ENCODE data around the gene CRELD2. TPM values are rescaled to one million over a fixed set of nuclear protein-coding genes. Genes with fewer than 3 reads are reported as not detected.
A peak's percentile ranks its signal among the peaks of the same experiment; 100 is the strongest.

Gene CRELD2
- total and polyA plus RNA-seq, 2 of the 13 experiments (the other 11 are each of a cell fraction or from before 2014, with no cell fraction given) = 17.2 to 44.7 TPM

DNA sequence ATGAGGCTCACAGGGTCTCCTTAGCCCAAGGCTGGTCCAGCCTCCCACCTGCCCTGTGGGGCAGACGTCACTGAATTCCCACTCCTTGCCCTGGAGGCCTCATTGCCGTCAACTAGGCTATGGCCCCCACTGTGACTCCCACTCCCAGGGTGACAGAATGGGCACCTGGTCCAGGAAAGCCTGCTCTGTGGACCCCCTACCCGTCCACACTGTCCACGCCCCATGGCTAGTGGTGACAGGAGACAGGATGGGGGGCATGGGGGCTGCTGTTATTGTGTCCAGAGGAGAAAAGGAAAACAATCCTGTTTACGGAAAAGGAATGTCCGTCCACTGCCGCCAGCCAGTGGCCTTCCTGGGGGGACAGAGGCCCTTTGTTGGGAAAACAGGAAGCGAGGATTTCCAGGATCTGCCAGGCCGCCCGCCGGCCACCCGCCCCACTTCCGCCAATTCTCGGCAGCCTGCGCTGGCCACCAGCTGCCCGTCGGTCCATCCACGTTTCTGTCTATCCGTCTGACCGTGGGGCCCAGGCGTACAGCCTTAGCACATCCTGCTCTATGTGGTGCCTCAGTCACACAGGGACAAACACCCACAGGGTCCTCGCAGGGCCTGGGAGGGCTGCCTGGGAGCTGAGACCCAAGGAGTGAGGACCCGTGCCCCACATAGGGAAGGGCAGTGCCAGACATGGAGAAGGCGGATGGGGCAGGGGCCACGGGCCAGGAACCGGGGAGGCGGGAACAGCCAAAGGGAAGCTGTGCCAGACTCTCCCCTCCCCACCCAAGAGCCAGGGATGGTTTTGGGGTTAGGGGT lies 19.5 kb downstream of the CRELD2 start (continued):
- TF ChIP-seq ZNF615 (CRISPR knock-in tag; IDR thresholded peaks at IDR 0.05; ENCODE audit: borderline replicate concordance) = no peak
- TF ChIP-seq PHF5A (CRISPR knock-in tag; IDR thresholded peaks at IDR 0.05; ENCODE audit: low read depth, unreplicated experiment) = no peak
- peak; percentile 49 for TF ChIP-seq ISL2 (CRISPR knock-in tag; IDR thresholded peaks at IDR 0.05)
- peak; percentile 69 for TF ChIP-seq ZNF777 (CRISPR knock-in tag; IDR thresholded peaks at IDR 0.05)
- no peak for TF ChIP-seq ZSCAN20 (CRISPR knock-in tag; IDR thresholded peaks at IDR 0.05; ENCODE audit: borderline replicate concordance)
- TF ChIP-seq, protein P1, sequence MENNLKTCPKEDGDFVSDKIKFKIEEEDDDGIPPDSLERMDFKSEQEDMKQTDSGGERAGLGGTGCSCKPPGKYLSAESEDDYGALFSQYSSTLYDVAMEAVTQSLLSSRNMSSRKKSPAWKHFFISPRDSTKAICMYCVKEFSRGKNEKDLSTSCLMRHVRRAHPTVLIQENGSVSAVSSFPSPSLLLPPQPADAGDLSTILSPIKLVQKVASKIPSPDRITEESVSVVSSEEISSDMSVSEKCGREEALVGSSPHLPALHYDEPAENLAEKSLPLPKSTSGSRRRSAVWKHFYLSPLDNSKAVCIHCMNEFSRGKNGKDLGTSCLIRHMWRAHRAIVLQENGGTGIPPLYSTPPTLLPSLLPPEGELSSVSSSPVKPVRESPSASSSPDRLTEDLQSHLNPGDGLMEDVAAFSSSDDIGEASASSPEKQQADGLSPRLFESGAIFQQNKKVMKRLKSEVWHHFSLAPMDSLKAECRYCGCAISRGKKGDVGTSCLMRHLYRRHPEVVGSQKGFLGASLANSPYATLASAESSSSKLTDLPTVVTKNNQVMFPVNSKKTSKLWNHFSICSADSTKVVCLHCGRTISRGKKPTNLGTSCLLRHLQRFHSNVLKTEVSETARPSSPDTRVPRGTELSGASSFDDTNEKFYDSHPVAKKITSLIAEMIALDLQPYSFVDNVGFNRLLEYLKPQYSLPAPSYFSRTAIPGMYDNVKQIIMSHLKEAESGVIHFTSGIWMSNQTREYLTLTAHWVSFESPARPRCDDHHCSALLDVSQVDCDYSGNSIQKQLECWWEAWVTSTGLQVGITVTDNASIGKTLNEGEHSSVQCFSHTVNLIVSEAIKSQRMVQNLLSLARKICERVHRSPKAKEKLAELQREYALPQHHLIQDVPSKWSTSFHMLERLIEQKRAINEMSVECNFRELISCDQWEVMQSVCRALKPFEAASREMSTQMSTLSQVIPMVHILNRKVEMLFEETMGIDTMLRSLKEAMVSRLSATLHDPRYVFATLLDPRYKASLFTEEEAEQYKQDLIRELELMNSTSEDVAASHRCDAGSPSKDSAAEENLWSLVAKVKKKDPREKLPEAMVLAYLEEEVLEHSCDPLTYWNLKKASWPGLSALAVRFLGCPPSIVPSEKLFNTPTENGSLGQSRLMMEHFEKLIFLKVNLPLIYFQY (CRISPR knock-in tag; IDR thresholded peaks at IDR 0.05; ENCODE audit: borderline replicate concordance) = no peak
- TF ChIP-seq CBX1 (IDR thresholded peaks at IDR 0.05; ENCODE audit: low read depth) = no peak
- no peak for TF ChIP-seq ZNF761 (CRISPR knock-in tag; conservative IDR thresholded peaks at IDR 0.05)
- peak; percentile 71; the same call in 1 of the 2 replicates for TF ChIP-seq SIN3A (IDR thresholded peaks at IDR 0.05; ENCODE audit: borderline replicate concordance, low read depth, low read length)
- TF ChIP-seq PRPF4 (IDR thresholded peaks at IDR 0.05; ENCODE audit: low read depth, low read length, poor library complexity, severe bottlenecking) = no peak
- no peak for TF ChIP-seq NFRKB (IDR thresholded peaks at IDR 0.05)
- TF ChIP-seq KDM5A (IDR thresholded peaks at IDR 0.05; ENCODE audit: borderline replicate concordance, low read length) = no peak
- TF ChIP-seq ERF (CRISPR knock-in tag; IDR thresholded peaks at IDR 0.05) = peak; percentile 83; the same call in 1 of the 2 replicates
- TF ChIP-seq ZNF768 (CRISPR knock-in tag; IDR thresholded peaks at IDR 0.05) = no peak
- 0 out of 2 replicates have a peak, but pooled peaks have one; percentile 30 for TF ChIP-seq NFIC (IDR thresholded peaks at IDR 0.05; ENCODE audit: low read length)
- TF ChIP-seq, protein P2, sequence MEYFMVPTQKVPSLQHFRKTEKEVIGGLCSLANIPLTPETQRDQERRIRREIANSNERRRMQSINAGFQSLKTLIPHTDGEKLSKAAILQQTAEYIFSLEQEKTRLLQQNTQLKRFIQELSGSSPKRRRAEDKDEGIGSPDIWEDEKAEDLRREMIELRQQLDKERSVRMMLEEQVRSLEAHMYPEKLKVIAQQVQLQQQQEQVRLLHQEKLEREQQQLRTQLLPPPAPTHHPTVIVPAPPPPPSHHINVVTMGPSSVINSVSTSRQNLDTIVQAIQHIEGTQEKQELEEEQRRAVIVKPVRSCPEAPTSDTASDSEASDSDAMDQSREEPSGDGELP (IDR thresholded peaks at IDR 0.05; ENCODE audit: borderline replicate concordance, low read depth) = peak; percentile 83
- TF ChIP-seq ZNF224 (CRISPR knock-in tag; IDR thresholded peaks at IDR 0.05) = no peak
- TF ChIP-seq, protein P3, sequence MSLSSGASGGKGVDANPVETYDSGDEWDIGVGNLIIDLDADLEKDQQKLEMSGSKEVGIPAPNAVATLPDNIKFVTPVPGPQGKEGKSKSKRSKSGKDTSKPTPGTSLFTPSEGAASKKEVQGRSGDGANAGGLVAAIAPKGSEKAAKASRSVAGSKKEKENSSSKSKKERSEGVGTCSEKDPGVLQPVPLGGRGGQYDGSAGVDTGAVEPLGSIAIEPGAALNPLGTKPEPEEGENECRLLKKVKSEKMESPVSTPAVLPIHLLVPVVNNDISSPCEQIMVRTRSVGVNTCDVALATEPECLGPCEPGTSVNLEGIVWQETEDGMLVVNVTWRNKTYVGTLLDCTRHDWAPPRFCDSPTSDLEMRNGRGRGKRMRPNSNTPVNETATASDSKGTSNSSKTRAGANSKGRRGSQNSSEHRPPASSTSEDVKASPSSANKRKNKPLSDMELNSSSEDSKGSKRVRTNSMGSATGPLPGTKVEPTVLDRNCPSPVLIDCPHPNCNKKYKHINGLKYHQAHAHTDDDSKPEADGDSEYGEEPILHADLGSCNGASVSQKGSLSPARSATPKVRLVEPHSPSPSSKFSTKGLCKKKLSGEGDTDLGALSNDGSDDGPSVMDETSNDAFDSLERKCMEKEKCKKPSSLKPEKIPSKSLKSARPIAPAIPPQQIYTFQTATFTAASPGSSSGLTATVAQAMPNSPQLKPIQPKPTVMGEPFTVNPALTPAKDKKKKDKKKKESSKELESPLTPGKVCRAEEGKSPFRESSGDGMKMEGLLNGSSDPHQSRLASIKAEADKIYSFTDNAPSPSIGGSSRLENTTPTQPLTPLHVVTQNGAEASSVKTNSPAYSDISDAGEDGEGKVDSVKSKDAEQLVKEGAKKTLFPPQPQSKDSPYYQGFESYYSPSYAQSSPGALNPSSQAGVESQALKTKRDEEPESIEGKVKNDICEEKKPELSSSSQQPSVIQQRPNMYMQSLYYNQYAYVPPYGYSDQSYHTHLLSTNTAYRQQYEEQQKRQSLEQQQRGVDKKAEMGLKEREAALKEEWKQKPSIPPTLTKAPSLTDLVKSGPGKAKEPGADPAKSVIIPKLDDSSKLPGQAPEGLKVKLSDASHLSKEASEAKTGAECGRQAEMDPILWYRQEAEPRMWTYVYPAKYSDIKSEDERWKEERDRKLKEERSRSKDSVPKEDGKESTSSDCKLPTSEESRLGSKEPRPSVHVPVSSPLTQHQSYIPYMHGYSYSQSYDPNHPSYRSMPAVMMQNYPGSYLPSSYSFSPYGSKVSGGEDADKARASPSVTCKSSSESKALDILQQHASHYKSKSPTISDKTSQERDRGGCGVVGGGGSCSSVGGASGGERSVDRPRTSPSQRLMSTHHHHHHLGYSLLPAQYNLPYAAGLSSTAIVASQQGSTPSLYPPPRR (CRISPR knock-in tag; IDR thresholded peaks at IDR 0.05; ENCODE audit: borderline replicate concordance) = peak; percentile 87
- no peak for TF ChIP-seq CC2D1A (CRISPR knock-in tag; IDR thresholded peaks at IDR 0.05)

Data from HepG2 (cell line).